ENCODE measurements around the gene ARFIP1.

ARFIP1 gene

GRCh38 chr4:152901205-152901604, 121.5 kb downstream of the ARFIP1 start:
- FAIRE-seq, result no peak

GRCh38 chr4:152903658-152904057, 123.9 kb downstream of the ARFIP1 start:
- no peak for FAIRE-seq

GRCh38 chr4:152909901-152910300, 130.1 kb downstream of the ARFIP1 start:
- no peak for FAIRE-seq

GRCh38 chr4:152910521-152910920, 130.8 kb downstream of the ARFIP1 start:
- FAIRE-seq, result no peak

- FAIRE-seq, result no peak
These were observed 138.0 kb downstream of the ARFIP1 start for GRCh38 chr4:152917543-152918395.

- no peak for FAIRE-seq
These were observed 140.1 kb downstream of the ARFIP1 start for GRCh38 chr4:152919826-152920225.

- no peak for FAIRE-seq
These were observed 141.0 kb downstream of the ARFIP1 start for GRCh38 chr4:152920768-152921167.

GRCh38 chr4:152921284-152921683, 141.5 kb downstream of the ARFIP1 start:
- FAIRE-seq, result no peak

GRCh38 chr4:152925851-152926250, 146.1 kb downstream of the ARFIP1 start:
- FAIRE-seq, result no peak

GRCh38 chr4:152926959-152927358, 147.2 kb downstream of the ARFIP1 start:
- FAIRE-seq, result no peak

- no peak for FAIRE-seq
These were observed 148.0 kb downstream of the ARFIP1 start for GRCh38 chr4:152927737-152928136.

- no peak for FAIRE-seq
These were observed 148.5 kb downstream of the ARFIP1 start for GRCh38 chr4:152928286-152928685.

- FAIRE-seq, result no peak
These were observed 150.1 kb downstream of the ARFIP1 start for GRCh38 chr4:152929888-152930287.

GRCh38 chr4:152935143-152935542, 155.4 kb downstream of the ARFIP1 start:
- FAIRE-seq, result no peak

- no peak for FAIRE-seq
These were observed 156.1 kb downstream of the ARFIP1 start, which contains the start of gene FHDC1 for GRCh38 chr4:152935631-152936445. Gene FHDC1 (plus strand): TSS chr4:152936323. CDS start chr4:152943058, 6,735 bp downstream.

- no peak for FAIRE-seq
These were observed 156.9 kb downstream of the ARFIP1 start for GRCh38 chr4:152936446-152937335.

- FAIRE-seq, result no peak
These were observed 157.8 kb downstream of the ARFIP1 start for GRCh38 chr4:152937336-152938236.

- FAIRE-seq, result no peak
These were observed 158.6 kb downstream of the ARFIP1 start for GRCh38 chr4:152938237-152938947.

GRCh38 chr4:152939621-152940020, 159.9 kb downstream of the ARFIP1 start:
- FAIRE-seq, result no peak

GRCh38 chr4:152940461-152940860, 160.7 kb downstream of the ARFIP1 start:
- no peak for FAIRE-seq

- FAIRE-seq, result no peak
These were observed 161.7 kb downstream of the ARFIP1 start for GRCh38 chr4:152941411-152941810.

Measured in G401.6 (cell line).